IMR-90 (cell line): ENCODE data around the gene ELMO1. TPM values are rescaled to one million over a fixed set of nuclear protein-coding genes. Genes with fewer than 3 reads are reported as not detected.

Experiments used
- ATAC-seq: fragments of 200-7000 bp; cut with Tn5 transposase; 2 replicates; pipeline ENCODE4 v1.9.1; 2020; ENCODE audit warnings: low read depth, mild to moderate bottlenecking, moderate library complexity
- BruUV-seq: library from RNA; stranded (reverse); fragments of 400-500 nt; replicated peaks from 2 replicates; lab custom pipeline; 2021; lab: Mats Ljungman, UMichigan
- CTCF ChIA-PET: fragments of 300-600 bp; formaldehyde crosslinking; extraction: SDS; loops from one replicate; lab custom pipeline; 2021; ENCODE audit warnings: antibody characterized with exemption; lab: Yijun Ruan, JAX
- POLR2A ChIA-PET: fragments of 300-600 bp; sonication (Branson Sonifier 250); formaldehyde crosslinking; loops from one replicate; lab custom pipeline; 2022; ENCODE audit warnings: antibody characterized with exemption; ENCODE audit not compliant: unreplicated experiment; lab: Charles Lee
- DNase-seq: peaks from one replicate; pipeline ENCODE4 v3.0.0; 2013
- H2AFZ ChIP-seq: replicated peaks from 2 replicates; pipeline ENCODE3; 2013; ENCODE audit warnings: low read length, mild to moderate bottlenecking; ENCODE audit not compliant: poor library complexity
- H2AK5ac ChIP-seq: 2 replicates; pipeline ENCODE4 v1.6.1; 2013; ENCODE audit warnings: low read depth, low read length, inconsistent platforms
- H2AK9ac ChIP-seq: replicated peaks from 2 replicates; pipeline ENCODE3; 2013; ENCODE audit warnings: mild to moderate bottlenecking, low read depth, low read length, moderate library complexity; ENCODE audit not compliant: poor library complexity
- H2BK120ac ChIP-seq: 2 replicates; pipeline ENCODE4 v1.6.1; 2013; ENCODE audit warnings: low read depth, low read length, inconsistent platforms
- H2BK15ac ChIP-seq: 3 replicates; pipeline ENCODE4 v1.6.1; 2013; ENCODE audit warnings: low read depth, low read length, inconsistent platforms
- H2BK20ac ChIP-seq: 2 replicates; pipeline ENCODE4 v1.6.1; 2013; ENCODE audit warnings: low read depth, mild to moderate bottlenecking, inconsistent platforms, low read length, moderate library complexity
- H2BK5ac ChIP-seq: 2 replicates; pipeline ENCODE4 v1.6.1; 2013; ENCODE audit warnings: mild to moderate bottlenecking, low read depth, low read length, inconsistent platforms; ENCODE audit not compliant: poor library complexity, severe bottlenecking
- H3K14ac ChIP-seq: replicated peaks from 2 replicates; pipeline ENCODE4 v1.6.1; 2013; ENCODE audit warnings: low read depth, low read length, inconsistent platforms
- H3K18ac ChIP-seq: 2 replicates; pipeline ENCODE4 v1.6.1; 2013; ENCODE audit warnings: low read depth, low read length, control low read depth
- H3K23ac ChIP-seq: 2 replicates; pipeline ENCODE4 v1.6.1; 2013; ENCODE audit warnings: low read depth, low read length, inconsistent platforms
- H3K27ac ChIP-seq: 2 replicates; pipeline ENCODE4 v1.5.1; 2013; ENCODE audit warnings: mild to moderate bottlenecking, control low read depth, low read length; ENCODE audit not compliant: insufficient read depth
- H3K27me3 ChIP-seq: 2 replicates; pipeline ENCODE4 v1.6.1; 2013; ENCODE audit warnings: low read length; ENCODE audit not compliant: control insufficient read depth, insufficient read depth
- H3K36me3 ChIP-seq: 2 replicates; pipeline ENCODE4 v1.6.1; 2013; ENCODE audit warnings: low read length, mixed read lengths; ENCODE audit not compliant: control insufficient read depth, insufficient read depth
- H3K4ac ChIP-seq: 2 replicates; pipeline ENCODE4 v1.6.1; 2013; ENCODE audit warnings: low read depth, low read length, inconsistent platforms
- H3K4me1 ChIP-seq: 2 replicates; pipeline ENCODE4 v1.6.1; 2013; ENCODE audit warnings: low read length, mixed read lengths; ENCODE audit not compliant: control insufficient read depth, insufficient read depth
- H3K4me2 ChIP-seq: 2 replicates; pipeline ENCODE4 v1.6.1; 2013; ENCODE audit warnings: low read depth, mild to moderate bottlenecking, control low read depth, low read length, moderate library complexity
- H3K4me3 ChIP-seq: 2 replicates; pipeline ENCODE4 v1.5.1; 2013; ENCODE audit warnings: low read depth, mild to moderate bottlenecking, control low read depth, low read length, moderate library complexity; ENCODE audit not compliant: insufficient read depth
- H3K56ac ChIP-seq: 2 replicates; pipeline ENCODE4 v1.6.1; 2013; ENCODE audit warnings: low read length, inconsistent platforms; ENCODE audit not compliant: insufficient read depth; ENCODE audit errors: extremely low read depth
- H3K79me1 ChIP-seq, 2 experiments: 2 replicates each; pipeline ENCODE4 v1.6.1; 2013; ENCODE audit warnings: low read length in 2 of 2, inconsistent platforms in 1 of 2, low read depth in 1 of 2
- H3K9ac ChIP-seq: 2 replicates; pipeline ENCODE4 v1.6.1; 2013; ENCODE audit warnings: low read depth, low read length, control low read depth
- H3K9me1 ChIP-seq: 2 replicates; pipeline ENCODE4 v1.6.1; 2013; ENCODE audit warnings: low read length, inconsistent platforms; ENCODE audit not compliant: insufficient read depth
- H3K9me3 ChIP-seq: 2 replicates; pipeline ENCODE4 v1.6.1; 2013; ENCODE audit warnings: low read length; ENCODE audit not compliant: control insufficient read depth, insufficient read depth
- H4K20me1 ChIP-seq: 2 replicates; pipeline ENCODE4 v1.6.1; 2013; ENCODE audit warnings: low read length, inconsistent platforms; ENCODE audit not compliant: insufficient read depth
- H4K5ac ChIP-seq: 2 replicates; pipeline ENCODE4 v1.6.1; 2013; ENCODE audit warnings: mild to moderate bottlenecking, low read depth, low read length, control low read depth
- H4K8ac ChIP-seq, 2 experiments: 2 replicates each; pipeline ENCODE4 v1.6.1; 2013; ENCODE audit warnings: low read depth in 2 of 2, low read length in 2 of 2, control low read depth in 1 of 2, inconsistent platforms in 1 of 2
- H4K91ac ChIP-seq: 2 replicates; pipeline ENCODE4 v1.6.1; 2013; ENCODE audit warnings: low read depth, low read length, inconsistent platforms; ENCODE audit not compliant: insufficient read depth
- BHLHE40 ChIP-seq: fragments of 150-350 bp; IDR thresholded peaks from 2 replicates; pipeline ENCODE4 v1.6.1; 2016; ENCODE audit warnings: mild to moderate bottlenecking, low read depth, low read length
- FOS ChIP-seq: fragments of 150-350 bp; IDR thresholded peaks from 2 replicates; pipeline ENCODE4 v1.6.1; 2016; ENCODE audit warnings: low read depth, low read length
- MAZ ChIP-seq: IDR thresholded peaks from 2 replicates; pipeline ENCODE4 v1.6.1; 2012; ENCODE audit warnings: low read depth, mild to moderate bottlenecking, low read length, improper control_type of control experiment, moderate library complexity, borderline replicate concordance
- MXI1 ChIP-seq: IDR thresholded peaks from 2 replicates; pipeline ENCODE4 v1.6.1; 2012; ENCODE audit warnings: low read depth, mild to moderate bottlenecking, low read length, moderate library complexity, borderline replicate concordance
- NFE2L2 ChIP-seq: fragments of 150-350 bp; IDR thresholded peaks from 2 replicates; pipeline ENCODE4 v1.6.1; 2016; ENCODE audit warnings: low read depth, mild to moderate bottlenecking, low read length
- RAD21 ChIP-seq: IDR thresholded peaks from 2 replicates; pipeline ENCODE4 v1.6.1; 2012; ENCODE audit warnings: low read length, improper control_type of control experiment
- USF2 ChIP-seq: fragments of 150-350 bp; IDR thresholded peaks from 2 replicates; pipeline ENCODE4 v1.6.1; 2017; ENCODE audit warnings: mild to moderate bottlenecking, antibody characterized with exemption, low read length, low read depth
- WGBS, 2 experiments: methylation state at CpG; one replicate each; pipeline versions ENCODE4 v1.1.5 to v1.1.7; 2013; ENCODE audit warnings: missing lambda C conversion rate in 2 of 2; ENCODE audit not compliant: insufficient read length in 1 of 2; ENCODE audit errors: extremely low coverage in 2 of 2; 5-methylcytosine and 5-hydroxymethylcytosine counted together
- dilution Hi-C: fragments of 300-500 bp; cut with HindIII; formaldehyde crosslinking; loops from one replicate; pipeline ENCODE4 v1.14.3; 2018; ENCODE audit warnings: low sequenced_read_pairs; ENCODE audit not compliant: unreplicated experiment
- in situ Hi-C: fragments of 300-500 bp; cut with MboI; formaldehyde crosslinking; loops from 3 replicates; pipeline ENCODE4 v1.14.3; 2019; ENCODE audit warnings: low sequenced_read_pairs, inconsistent platforms, mixed read lengths
- intact Hi-C: fragments of 100-400 bp; cut with micrococcal nuclease; formaldehyde crosslinking; loops from 2 replicates; pipeline ENCODE4 v1.10.0; 2022
- microRNA-seq, 2 experiments: library from miRNA; stranded (forward) in 1 of 2; unstranded in 1 of 2; fragments of 10-50 nt in 1 of 2; fragments of <30 nt in 1 of 2; gene quantifications in 1 of 2; microRNA quantifications in 1 of 2; one replicate each; pipeline versions ENCODE3 to v1.1.0; 2013 to 2020; ENCODE audit not compliant: insufficient read depth in 1 of 2, insufficient read length in 1 of 2, unreplicated experiment in 1 of 2
- polyA plus RNA-seq, 3 experiments: library from polyadenylated mRNA; depleted of rRNA; stranded (reverse); fragments of >200 nt; gene quantifications; 2 replicates each; pipeline ENCODE4 v1.2.3, GENCODE V29; 2012; ENCODE audit warnings: low replicate concordance in 1 of 3
- small RNA-seq, 5 experiments: library from RNA; depleted of rRNA; stranded (forward); fragments of <200 nt; gene quantifications; one replicate each; pipeline ENCODE3, GENCODE V24; 2012
- total RNA-seq: library from RNA; depleted of rRNA; stranded (reverse); fragments of >200 nt; gene quantifications from 2 replicates; pipeline ENCODE4 v1.2.3, GENCODE V29; 2012; rRNA removed

Gene ELMO1
- total and polyA plus RNA-seq, 2 of the 4 experiments (the other 2 are of a cell fraction) = 0.03 TPM; not detected in 1

- Histone ChIP-seq H3K56ac (no peak overlapping the region), H3K4ac (no peak overlapping the region), H3K27me3 (no peaks in the 10 kb centered on the region), H2BK120ac (no peak overlapping the region), H3K9me1 (no peaks in the 10 kb centered on the region), H4K5ac (no peak overlapping the region), H2AK5ac (no peak overlapping the region), H3K4me2 (no peak overlapping the region), H2BK15ac (no peak overlapping the region), H3K14ac (no peak overlapping the region), H3K4me3 (no peak overlapping the region), H4K91ac (no peak overlapping the region), H2BK5ac (no peak overlapping the region), H3K27ac (no peak overlapping the region), H3K36me3 (no peaks in the 10 kb centered on the region), H2BK20ac (no peak overlapping the region), H2AFZ (no peak overlapping the region), H4K8ac (no peak overlapping the region), H3K4me1 (no peaks in the 10 kb centered on the region), H4K20me1 (no peaks in the 10 kb centered on the region), H3K79me1 (no peaks in the 10 kb centered on the region), H3K9me3 (no peaks in the 10 kb centered on the region), H3K23ac (no peak overlapping the region), H3K18ac (no peak overlapping the region), H3K9ac (no peak overlapping the region), H2AK9ac (no peak overlapping the region)
- DNase-seq = no peak
- dilution Hi-C loops (no loop called here), intact Hi-C loops (no loop called here), in situ Hi-C loops (no loop called here)
- TF ChIP-seq NFE2L2 (no peak), RAD21 (no peak), USF2 (no peak), MAZ (no peak), FOS (no peak), MXI1 (no peak), BHLHE40 (no peak)
- ATAC-seq = no peak
- no TSS peak for BruUV-seq
- ChIA-PET CTCF (no interaction called here), POLR2A (no interaction called here)
- WGBS, 2 experiments = 57% methylated on average over 1 of the region's 2 CpGs; no CpG with 5 or more reads in 1 of the 2 experiments
These were observed 641.8 kb downstream of the ELMO1 start for GRCh38 chr7:36806891-36807290.

Small RNA genes lying within 50 kb of the gene (microRNA-seq; reads per million reads assigned to microRNA genes)
- gene MIR1200 (ENCODE audit: insufficient read depth in 1 of 2, insufficient read length in 1 of 2, unreplicated experiment in 1 of 2) = 0 reads per million in 2 experiments
- gene RF00019 (ENCODE audit: insufficient read depth, insufficient read length) = not detected
- not detected for gene RF00432 (ENCODE audit: insufficient read depth, insufficient read length)
- not detected for gene RNU6-565P (ENCODE audit: insufficient read depth, insufficient read length)

Small RNA genes lying within 50 kb of the gene (small RNA-seq; reads per million reads assigned to genes)
- gene MIR1200 (0 reads per million in 5 experiments), gene RF00019 (0 reads per million in 5 experiments), gene RF00432 (0 to 0.04 (median 0) reads per million in 5 experiments), gene RNU6-565P (0 to 0.60 (median 0) reads per million in 5 experiments)

Other genes starting within 250 kb of the ELMO1 start
- not detected in 2 replicates for gene GPR141, start 234.9 kb upstream of the ELMO1 start, total RNA-seq
- not detected in 2 replicates for gene GPR141, start 234.9 kb upstream of the ELMO1 start, polyA plus RNA-seq (2012; rRNA removed)